Measurements from ENCODE around the gene SPEF1. TPM values are rescaled to one million over a fixed set of nuclear protein-coding genes. Genes with fewer than 3 reads are reported as not detected.

SPEF1 gene
- total and polyA plus RNA-seq, 2 experiments from 2014 or later: 0.11 TPM; not detected in 1

GRCh38 chr20:3740615-3741301 lies 40.5 kb downstream of the SPEF1 start:
- 80 to 85% methylated on average over 15 of the region's 15 CpGs for WGBS, 2 experiments (ENCODE audit: low coverage in 1 of 2, low lambda C conversion rate in 2 of 2, missing lambda C conversion rate in 2 of 2)
- in situ Hi-C loops (cut with MboI): no loop called here
- no peaks in the 10 kb centered on the region for H3K4me1 ChIP-seq (ENCODE audit: insufficient read depth)
- no peaks in the 10 kb centered on the region for H3K79me2 ChIP-seq (ENCODE audit: insufficient read depth)
- no peak overlapping the region for H3K4me3 ChIP-seq
- no peak overlapping the region for H3K27ac ChIP-seq
- H2AFZ ChIP-seq: no peak overlapping the region
- H3K27me3 ChIP-seq (replicated peaks; ENCODE audit: insufficient read depth): no peaks in the 10 kb centered on the region
- no peaks in the 10 kb centered on the region for H3K36me3 ChIP-seq (ENCODE audit: low read depth)
- no peaks in the 10 kb centered on the region for H3K9me3 ChIP-seq (ENCODE audit: low read depth)
- no peak overlapping the region for H3K9ac ChIP-seq
- no peaks in the 10 kb centered on the region for H3K9me2 ChIP-seq (ENCODE audit: insufficient read depth)
- H3K4me2 ChIP-seq (ENCODE audit: unreplicated experiment): no peak overlapping the region
- TF ChIP-seq EZH2phosphoT487 (IDR thresholded peaks at IDR 0.05; ENCODE audit: insufficient read depth, low read depth) (no peak), EZH2 (IDR thresholded peaks at IDR 0.05; ENCODE audit: insufficient read depth, poor library complexity, severe bottlenecking) (no peak)
- H3F3A ChIP-seq (ENCODE audit: insufficient read depth): no peaks in the 10 kb centered on the region
- H4K20me1 ChIP-seq (ENCODE audit: insufficient read depth): no peaks in the 10 kb centered on the region
- DNase-seq: no peak

- H3K4me1 ChIP-seq (ENCODE audit: insufficient read depth): no peaks in the 10 kb centered on the region
- H4K20me1 ChIP-seq (ENCODE audit: insufficient read depth): no peaks in the 10 kb centered on the region
- H3K4me2 ChIP-seq (ENCODE audit: unreplicated experiment): no peak overlapping the region
- H3K27me3 ChIP-seq (replicated peaks; ENCODE audit: insufficient read depth): no peaks in the 10 kb centered on the region
- no peak overlapping the region for H3K9ac ChIP-seq
- in situ Hi-C loops (cut with MboI): no loop called here
- no peaks in the 10 kb centered on the region for H3K9me3 ChIP-seq (ENCODE audit: low read depth)
- no peak overlapping the region for H3K4me3 ChIP-seq
- H3K36me3 ChIP-seq (ENCODE audit: low read depth): no peaks in the 10 kb centered on the region
- TF ChIP-seq EZH2 (IDR thresholded peaks at IDR 0.05; ENCODE audit: insufficient read depth, poor library complexity, severe bottlenecking): no peak
- no peak for TF ChIP-seq EZH2phosphoT487 (IDR thresholded peaks at IDR 0.05; ENCODE audit: insufficient read depth, low read depth)
- H3K27ac ChIP-seq: no peak overlapping the region
- 57 to 58% methylated on average over 7 of the region's 7 CpGs for WGBS, 2 experiments (ENCODE audit: low coverage in 1 of 2, low lambda C conversion rate in 2 of 2, missing lambda C conversion rate in 2 of 2)
- no peaks in the 10 kb centered on the region for H3F3A ChIP-seq (ENCODE audit: insufficient read depth)
- no peak overlapping the region for H2AFZ ChIP-seq
- H3K79me2 ChIP-seq (ENCODE audit: insufficient read depth): no peaks in the 10 kb centered on the region
- no peak for DNase-seq
- no peaks in the 10 kb centered on the region for H3K9me2 ChIP-seq (ENCODE audit: insufficient read depth)
These were observed 41.3 kb downstream of the SPEF1 start for GRCh38 chr20:3739926-3740451.

GRCh38 chr20:3739054-3739925 lies 42.0 kb downstream of the SPEF1 start:
- Histone ChIP-seq H3K27me3 (replicated peaks; ENCODE audit: insufficient read depth) (no peaks in the 10 kb centered on the region), H3K79me2 (ENCODE audit: insufficient read depth) (no peaks in the 10 kb centered on the region), H3K4me3 (no peak overlapping the region), H3K9me2 (ENCODE audit: insufficient read depth) (no peaks in the 10 kb centered on the region), H3K9ac (no peak overlapping the region), H3K4me1 (ENCODE audit: insufficient read depth) (no peaks in the 10 kb centered on the region), H3K9me3 (ENCODE audit: low read depth) (no peaks in the 10 kb centered on the region), H3K4me2 (ENCODE audit: unreplicated experiment) (no peak overlapping the region), H3K27ac (no peak overlapping the region), H4K20me1 (ENCODE audit: insufficient read depth) (no peaks in the 10 kb centered on the region), H3K36me3 (ENCODE audit: low read depth) (no peaks in the 10 kb centered on the region), H2AFZ (no peak overlapping the region), H3F3A (ENCODE audit: insufficient read depth) (no peaks in the 10 kb centered on the region)
- no peak for DNase-seq
- in situ Hi-C loops (cut with MboI): no loop called here
- 77 to 81% methylated on average over 19 of the region's 19 CpGs for WGBS, 2 experiments (ENCODE audit: low coverage in 1 of 2, low lambda C conversion rate in 2 of 2, missing lambda C conversion rate in 2 of 2)
- TF ChIP-seq EZH2phosphoT487 (IDR thresholded peaks at IDR 0.05; ENCODE audit: insufficient read depth, low read depth) (no peak), EZH2 (IDR thresholded peaks at IDR 0.05; ENCODE audit: insufficient read depth, poor library complexity, severe bottlenecking) (no peak)

GRCh38 chr20:3738111-3739053 lies 42.9 kb downstream of the SPEF1 start:
- no peak overlapping the region for H3K4me3 ChIP-seq
- no peaks in the 10 kb centered on the region for H3K9me2 ChIP-seq (ENCODE audit: insufficient read depth)
- no peaks in the 10 kb centered on the region for H3K9me3 ChIP-seq (ENCODE audit: low read depth)
- H3K4me1 ChIP-seq (ENCODE audit: insufficient read depth): no peaks in the 10 kb centered on the region
- H3K4me2 ChIP-seq (ENCODE audit: unreplicated experiment): no peak overlapping the region
- TF ChIP-seq EZH2 (IDR thresholded peaks at IDR 0.05; ENCODE audit: insufficient read depth, poor library complexity, severe bottlenecking): no peak
- in situ Hi-C loops (cut with MboI): no loop called here
- H3K27me3 ChIP-seq (replicated peaks; ENCODE audit: insufficient read depth): peaks cover 3% of the 10 kb centered on the region; the same call in 1 of the 2 replicates
- no peaks in the 10 kb centered on the region for H3F3A ChIP-seq (ENCODE audit: insufficient read depth)
- H3K27ac ChIP-seq: no peak overlapping the region
- H4K20me1 ChIP-seq (ENCODE audit: insufficient read depth): no peaks in the 10 kb centered on the region
- no peaks in the 10 kb centered on the region for H3K36me3 ChIP-seq (ENCODE audit: low read depth)
- no peak overlapping the region for H2AFZ ChIP-seq
- DNase-seq: no peak
- no peak overlapping the region for H3K9ac ChIP-seq
- no peaks in the 10 kb centered on the region for H3K79me2 ChIP-seq (ENCODE audit: insufficient read depth)
- 65 to 69% methylated on average over 11 of the region's 11 CpGs for WGBS, 2 experiments (ENCODE audit: low coverage in 1 of 2, low lambda C conversion rate in 2 of 2, missing lambda C conversion rate in 2 of 2)

Data from GM23248 (cell line).